HEK293T (cell line): ENCODE data around the gene FXYD4.

Experiments
- BHLHE40 ChIP-seq: fragments of 450-650 bp; IDR thresholded peaks from 2 replicates; pipeline ENCODE4 v1.6.1; 2016; ENCODE audit warnings: mild to moderate bottlenecking, moderate library complexity, borderline replicate concordance
- ELF4 ChIP-seq: fragments of 450-650 bp; IDR thresholded peaks from 2 replicates; pipeline ENCODE4 v1.6.1; 2017; ENCODE audit warnings: antibody characterized with exemption
- FOXM1 ChIP-seq: fragments of 450-650 bp; IDR thresholded peaks from 2 replicates; pipeline ENCODE4 v1.6.1; 2017; ENCODE audit warnings: mild to moderate bottlenecking, borderline replicate concordance
- NFRKB ChIP-seq: fragments of 450-650 bp; IDR thresholded peaks from 2 replicates; pipeline ENCODE4 v1.6.1; 2016; ENCODE audit warnings: mild to moderate bottlenecking, moderate library complexity
- TARDBP ChIP-seq: fragments of 450-650 bp; IDR thresholded peaks from 2 replicates; pipeline ENCODE4 v1.6.1; 2016
- ZNF384 ChIP-seq: fragments of 450-650 bp; IDR thresholded peaks from 2 replicates; pipeline ENCODE4 v1.6.1; 2016

DNA sequence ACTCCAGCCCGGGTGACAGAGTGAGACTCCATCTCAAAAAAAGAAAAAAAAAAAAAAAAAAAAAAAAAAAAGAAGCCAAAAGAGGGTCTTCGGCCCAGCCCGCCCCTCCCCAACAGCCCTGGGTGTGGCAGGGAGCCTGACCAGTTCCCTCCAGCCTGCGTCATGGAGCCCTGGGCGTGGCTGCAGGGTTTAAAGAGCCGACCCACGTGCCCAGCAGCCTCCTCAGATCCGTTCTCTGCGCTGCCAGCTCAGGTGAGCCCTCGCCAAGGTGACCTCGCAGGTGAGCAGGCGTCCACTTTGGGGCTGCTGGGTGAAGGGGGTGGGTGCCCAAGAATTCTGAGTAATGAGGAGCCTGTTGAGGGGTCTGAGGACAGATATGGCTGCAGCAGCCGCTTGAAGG is at the start of gene FXYD4:
- TF ChIP-seq ELF4 (no peak), BHLHE40 (no peak), ZNF384 (no peak), FOXM1 (no peak), TARDBP (no peak), NFRKB (no peak)
